Gastroesophageal sphincter (tissue), 4 donors: ENCODE data around the gene SFTPA1. TPM values are rescaled to one million over a fixed set of nuclear protein-coding genes. Genes with fewer than 3 reads are reported as not detected.
"Not testable (repeated sequence)": the region's sequence is repeated elsewhere in the genome, so short reads cannot be mapped to it uniquely, and the experiment has no call there.

ENCODE experiments used
- ATAC-seq: fragments of 150-250 bp; one replicate; pipeline ENCODE4 v1.9.1; 2016; ENCODE audit warnings: mild to moderate bottlenecking, moderate library complexity
- H3K27ac ChIP-seq, 4 donors: fragments of 200-600 bp; sonication (generic) in 3 of 4; 1 replicate in 3 of 4; 2 replicates in 1 of 4; pipeline ENCODE4 v1.5.1; 2016 to 2019
- H3K27me3 ChIP-seq: fragments of 200-600 bp; sonication (generic); one replicate; pipeline ENCODE4 v1.5.1; 2019
- H3K36me3 ChIP-seq, 2 donors: fragments of 200-600 bp; sonication (generic); one replicate each; pipeline ENCODE4 v1.5.1; 2019; ENCODE audit warnings: control low read depth in 1 of 2
- H3K4me1 ChIP-seq, 3 donors: fragments of 200-600 bp; sonication (generic); 1 replicate in 2 of 3; 2 replicates in 1 of 3; pipeline ENCODE4 v1.5.1; 2016 to 2019; ENCODE audit warnings: control low read depth in 2 of 3
- H3K4me3 ChIP-seq, 2 donors: fragments of 200-600 bp; sonication (generic); one replicate each; pipeline ENCODE4 v1.5.1; 2019; ENCODE audit warnings: mild to moderate bottlenecking in 1 of 2, moderate library complexity in 1 of 2
- H3K9me3 ChIP-seq, 3 donors: fragments of 200-600 bp; sonication (generic); one replicate each; pipeline ENCODE4 v1.5.1; 2017 to 2019; ENCODE audit warnings: control low read depth in 2 of 3
- CTCF ChIP-seq, 4 experiments: fragments of 200-600 bp in 2 of 4; fragments of 450-650 bp in 2 of 4; sonication (generic) in 1 of 4; IDR thresholded peaks; one replicate each; pipeline ENCODE4 v1.5.1; 2017 to 2019; ENCODE audit warnings: antibody characterized with exemption in 4 of 4, mild to moderate bottlenecking in 2 of 4, moderate library complexity in 2 of 4
- EP300 ChIP-seq: sonication (generic); formaldehyde crosslinking; IDR thresholded peaks from one replicate; pipeline ENCODE4 v1.6.1; 2017; ENCODE audit warnings: antibody characterized with exemption, mild to moderate bottlenecking
- POLR2A ChIP-seq, 2 donors: fragments of 450-650 bp; IDR thresholded peaks; one replicate each; pipeline ENCODE4 v1.6.1; 2017; ENCODE audit warnings: antibody characterized with exemption in 2 of 2, mild to moderate bottlenecking in 2 of 2, moderate library complexity in 1 of 2
- POLR2AphosphoS5 ChIP-seq: sonication (generic); formaldehyde crosslinking; IDR thresholded peaks from one replicate; pipeline ENCODE4 v1.6.1; 2017; ENCODE audit warnings: antibody characterized with exemption
- WGBS, 2 donors: methylation state at CpG; one replicate each; pipeline ENCODE4 v1.1.5; 2018; ENCODE audit warnings: low coverage in 1 of 2; 5-methylcytosine and 5-hydroxymethylcytosine counted together
- total RNA-seq, 4 donors: library from RNA; depleted of rRNA; stranded (reverse); fragments of >200 nt; gene quantifications; one replicate each; pipeline ENCODE4 v1.1.0, GENCODE V29; 2016

SFTPA1 gene
- not detected for total RNA-seq

GRCh38 chr10:79610601-79611191 lies at the start of gene SFTPA1:
Gene SFTPA1, plus strand, starts transcription at chr10:79610939. Its CDS starts 887 bp downstream, at chr10:79611826.
- no peaks in the 10 kb centered on the region for H3K27me3 ChIP-seq
- no peak within 1 kb of the TSS for H3K4me3 ChIP-seq
- TF ChIP-seq EP300 = no peak
- TF ChIP-seq POLR2A (IDR thresholded peaks at IDR 0.05) = no peak
- TF ChIP-seq CTCF (IDR thresholded peaks at IDR 0.05) = no peak
- no peak for TF ChIP-seq POLR2AphosphoS5
- H3K4me1 ChIP-seq = no peaks in the 10 kb centered on the region
- no peak for ATAC-seq
- H3K9me3 ChIP-seq = no peaks in the 10 kb centered on the region
- no CpG with 5 or more reads among the region's 4 CpGs for WGBS, 2 donors
- no peaks in the 10 kb centered on the region for H3K36me3 ChIP-seq
- no peak within 1 kb of the TSS for H3K27ac ChIP-seq

- H3K36me3 ChIP-seq = no peaks in the 10 kb centered on the region
- no peak overlapping the region for H3K4me3 ChIP-seq
- ATAC-seq = no peak
- 68 to 73% methylated on average over 2 of the region's 3 CpGs for WGBS, 2 donors
- no peak overlapping the region for H3K27ac ChIP-seq
- peaks cover 13% of the 10 kb centered on the region for H3K27me3 ChIP-seq
- H3K9me3 ChIP-seq = no peaks in the 10 kb centered on the region
- no peak for TF ChIP-seq POLR2AphosphoS5
- no peak for TF ChIP-seq EP300
- no peak for TF ChIP-seq CTCF (IDR thresholded peaks at IDR 0.05)
- peaks cover 0 to 5% (median 0%) of the 10 kb centered on the region in 3 donors for H3K4me1 ChIP-seq
Observed at GRCh38 chr10:79561257-79561656, 49.5 kb upstream of the SFTPA1 start.

- H3K36me3 ChIP-seq = no peaks in the 10 kb centered on the region
- peaks cover 0 to 5% (median 0%) of the 10 kb centered on the region in 3 donors for H3K4me1 ChIP-seq
- TF ChIP-seq CTCF (IDR thresholded peaks at IDR 0.05) (peak; percentile 21 to 80 (median 52)), EP300 (no peak)
- 0 to 3% methylated on average over 1 to 8 of the region's 17 CpGs for WGBS, 2 donors
- ATAC-seq = peak; percentile 41
- peaks cover 15% of the 10 kb centered on the region for H3K27me3 ChIP-seq
- H3K27ac ChIP-seq = no peak overlapping the region
- no peak overlapping the region for H3K4me3 ChIP-seq
- H3K9me3 ChIP-seq = no peaks in the 10 kb centered on the region
Observed at GRCh38 chr10:79562135-79562756, 48.5 kb upstream of the SFTPA1 start.

- no peaks in the 10 kb centered on the region for H3K36me3 ChIP-seq
- H3K9me3 ChIP-seq = no peaks in the 10 kb centered on the region
- H3K4me1 ChIP-seq = peaks cover 0 to 5% (median 0%) of the 10 kb centered on the region in 3 donors
- WGBS, 2 donors = 33 to 82% methylated on average over 3 to 4 of the region's 4 CpGs
- no peak overlapping the region for H3K4me3 ChIP-seq
- no peak overlapping the region for H3K27ac ChIP-seq
- H3K27me3 ChIP-seq = peaks cover 20% of the 10 kb centered on the region
- ATAC-seq = no peak
- no peak for TF ChIP-seq POLR2AphosphoS5
- TF ChIP-seq CTCF (IDR thresholded peaks at IDR 0.05) = no peak
- no peak for TF ChIP-seq POLR2A (IDR thresholded peaks at IDR 0.05)
- no peak for TF ChIP-seq EP300
Observed at GRCh38 chr10:79563426-79563825, 47.3 kb upstream of the SFTPA1 start.

GRCh38 chr10:79570624-79571023 lies 40.1 kb upstream of the SFTPA1 start:
- Histone ChIP-seq H3K9me3 (peaks cover 0 to 24% (median 0%) of the 10 kb centered on the region in 3 donors), H3K27me3 (peaks cover 15% of the 10 kb centered on the region)
- H3K27ac ChIP-seq, H3K4me3 ChIP-seq, H3K4me1 ChIP-seq, H3K36me3 ChIP-seq, ATAC-seq: not testable (repeated sequence)
- WGBS, 2 donors = 60% methylated on average over 1 of the region's 6 CpGs; no CpG with 5 or more reads in 1 of the 2 donors
